BE2C (cell line): ENCODE measurements around the gene PRKCB.

Experiments used
- DNase-seq: peaks from one replicate; pipeline ENCODE4 v3.0.0-alpha.2; 2020
- H3K27me3 ChIP-seq: fragments of 250-450 bp; sonication (Bioruptor Pico); 2 replicates; pipeline ENCODE4 v1.5.1; 2020; ENCODE audit warnings: mild to moderate bottlenecking
- H3K36me3 ChIP-seq: fragments of 250-450 bp; sonication (Bioruptor Pico); 2 replicates; pipeline ENCODE4 v1.5.1; 2020; ENCODE audit warnings: mild to moderate bottlenecking
- H3K4me1 ChIP-seq: fragments of 250-450 bp; sonication (Bioruptor Pico); 2 replicates; pipeline ENCODE4 v1.5.1; 2020
- H3K4me3 ChIP-seq: 2 replicates; pipeline ENCODE4 v1.5.1; 2011; ENCODE audit warnings: low read depth, low read length
- H3K9me3 ChIP-seq: fragments of 250-450 bp; sonication (Bioruptor Pico); 2 replicates; pipeline ENCODE4 v1.5.1; 2020
- TF ChIP-seq, protein P1 (sequence below): IDR thresholded peaks from 2 replicates; pipeline ENCODE4 v1.5.1; 2012; ENCODE audit warnings: mild to moderate bottlenecking, low read depth, low read length

Gene PRKCB

DNA sequence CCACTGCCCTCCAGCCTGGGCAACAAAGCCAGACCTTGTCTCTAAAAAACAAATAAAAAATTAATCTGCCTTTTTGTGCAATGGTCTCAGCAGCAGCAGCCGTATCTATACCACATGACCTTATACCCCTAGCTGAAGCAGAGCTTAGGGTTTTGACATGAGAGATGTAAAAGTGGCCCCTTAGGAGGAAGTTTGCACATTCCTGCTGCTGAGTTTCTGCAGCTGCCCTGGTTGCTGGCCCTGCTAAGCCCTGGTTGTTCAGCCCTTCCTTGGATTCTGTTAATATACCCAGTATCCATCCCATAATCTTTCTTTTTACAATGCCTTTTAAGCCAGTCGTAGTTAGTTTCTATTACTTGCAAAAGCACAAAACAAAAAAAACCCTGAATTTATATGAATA lies 33.0 kb upstream of the PRKCB start:
- no peak overlapping the region for H3K4me3 ChIP-seq
- no peak for DNase-seq
- no peaks in the 10 kb centered on the region for H3K9me3 ChIP-seq
- TF ChIP-seq, protein P1, sequence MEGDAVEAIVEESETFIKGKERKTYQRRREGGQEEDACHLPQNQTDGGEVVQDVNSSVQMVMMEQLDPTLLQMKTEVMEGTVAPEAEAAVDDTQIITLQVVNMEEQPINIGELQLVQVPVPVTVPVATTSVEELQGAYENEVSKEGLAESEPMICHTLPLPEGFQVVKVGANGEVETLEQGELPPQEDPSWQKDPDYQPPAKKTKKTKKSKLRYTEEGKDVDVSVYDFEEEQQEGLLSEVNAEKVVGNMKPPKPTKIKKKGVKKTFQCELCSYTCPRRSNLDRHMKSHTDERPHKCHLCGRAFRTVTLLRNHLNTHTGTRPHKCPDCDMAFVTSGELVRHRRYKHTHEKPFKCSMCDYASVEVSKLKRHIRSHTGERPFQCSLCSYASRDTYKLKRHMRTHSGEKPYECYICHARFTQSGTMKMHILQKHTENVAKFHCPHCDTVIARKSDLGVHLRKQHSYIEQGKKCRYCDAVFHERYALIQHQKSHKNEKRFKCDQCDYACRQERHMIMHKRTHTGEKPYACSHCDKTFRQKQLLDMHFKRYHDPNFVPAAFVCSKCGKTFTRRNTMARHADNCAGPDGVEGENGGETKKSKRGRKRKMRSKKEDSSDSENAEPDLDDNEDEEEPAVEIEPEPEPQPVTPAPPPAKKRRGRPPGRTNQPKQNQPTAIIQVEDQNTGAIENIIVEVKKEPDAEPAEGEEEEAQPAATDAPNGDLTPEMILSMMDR = no peak
- H3K4me1 ChIP-seq = no peaks in the 10 kb centered on the region
- no peaks in the 10 kb centered on the region for H3K36me3 ChIP-seq
- peaks cover 4% of the 10 kb centered on the region for H3K27me3 ChIP-seq

DNA sequence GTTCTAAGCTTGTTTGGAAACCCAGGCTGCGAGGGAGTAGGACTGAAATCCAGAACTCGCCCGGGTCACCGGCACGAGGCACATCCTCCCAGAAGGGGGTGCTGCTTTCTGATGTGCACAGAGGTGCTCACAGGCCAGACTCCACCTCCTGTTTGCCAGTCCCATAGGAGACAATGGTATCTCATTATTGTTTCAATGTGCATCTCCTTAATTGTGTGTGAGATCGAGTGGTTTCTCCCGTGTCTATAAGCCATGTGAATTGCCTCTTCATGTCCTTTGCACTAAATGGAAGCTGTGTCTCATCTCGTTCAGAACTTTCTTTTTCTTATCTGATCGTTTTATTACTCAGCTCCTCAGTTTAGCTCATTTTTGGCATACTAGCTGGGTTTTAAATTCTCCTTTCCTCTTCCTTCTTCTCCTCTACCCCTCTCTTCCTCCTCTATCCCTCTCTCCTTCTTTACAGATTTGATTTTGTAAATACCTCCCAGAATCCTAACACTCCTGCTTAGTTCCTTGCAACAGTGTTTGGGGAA lies 32.1 kb upstream of the PRKCB start:
- Histone ChIP-seq H3K4me1 (no peaks in the 10 kb centered on the region), H3K36me3 (no peaks in the 10 kb centered on the region), H3K27me3 (peaks cover 4% of the 10 kb centered on the region), H3K9me3 (no peaks in the 10 kb centered on the region), H3K4me3 (no peak overlapping the region)
- peak; percentile 58 for DNase-seq
- TF ChIP-seq, protein P1 = peak; percentile 61

DNA sequence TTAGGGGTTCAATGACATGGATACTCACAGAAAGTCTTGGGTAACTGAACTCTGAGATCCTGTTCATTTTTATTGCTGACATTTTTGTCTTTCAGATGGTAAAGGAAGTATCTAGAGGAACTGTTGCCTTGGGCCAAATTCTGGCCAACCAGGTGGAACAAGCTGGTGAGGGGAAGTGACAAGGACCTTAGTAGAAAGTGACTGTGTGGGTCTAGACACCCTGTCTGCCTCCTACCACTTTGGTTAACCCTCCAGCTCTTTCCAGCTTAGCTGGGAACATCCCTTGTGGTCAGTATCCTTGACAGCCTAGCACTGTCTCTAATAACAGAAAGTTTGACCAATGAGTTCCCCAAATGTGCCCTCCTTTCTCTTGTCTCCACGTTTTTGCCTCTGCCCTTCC lies 28.8 kb upstream of the PRKCB start:
- Histone ChIP-seq H3K27me3 (peaks cover 4% of the 10 kb centered on the region), H3K9me3 (no peaks in the 10 kb centered on the region), H3K36me3 (no peaks in the 10 kb centered on the region), H3K4me1 (no peaks in the 10 kb centered on the region), H3K4me3 (no peak overlapping the region)
- TF ChIP-seq, protein P1 = no peak
- no peak for DNase-seq

DNA sequence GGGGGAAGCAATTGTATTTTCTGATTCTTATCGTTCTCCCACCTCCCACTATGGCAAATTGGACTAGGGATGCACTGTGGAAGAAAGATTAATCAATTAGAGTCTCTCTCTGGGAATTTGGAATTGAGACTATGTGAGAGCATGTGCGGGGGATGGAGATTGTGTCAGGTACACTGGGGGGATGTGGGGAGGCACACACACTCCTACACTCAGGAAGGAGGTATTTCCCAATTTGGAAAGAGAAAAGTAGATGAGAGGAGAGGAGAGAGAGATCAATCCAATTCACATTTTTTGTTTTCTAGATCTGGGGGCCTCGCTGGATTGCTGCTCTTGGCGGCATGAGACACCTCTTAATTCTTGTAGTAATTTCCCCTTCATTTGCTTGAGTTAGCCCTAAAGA lies 14.3 kb upstream of the PRKCB start:
- Histone ChIP-seq H3K36me3 (no peaks in the 10 kb centered on the region), H3K9me3 (no peaks in the 10 kb centered on the region), H3K27me3 (no peaks in the 10 kb centered on the region; the same call in 1 of the 2 replicates), H3K4me3 (no peak overlapping the region), H3K4me1 (no peaks in the 10 kb centered on the region)
- TF ChIP-seq, protein P1 = no peak
- no peak for DNase-seq

DNA sequence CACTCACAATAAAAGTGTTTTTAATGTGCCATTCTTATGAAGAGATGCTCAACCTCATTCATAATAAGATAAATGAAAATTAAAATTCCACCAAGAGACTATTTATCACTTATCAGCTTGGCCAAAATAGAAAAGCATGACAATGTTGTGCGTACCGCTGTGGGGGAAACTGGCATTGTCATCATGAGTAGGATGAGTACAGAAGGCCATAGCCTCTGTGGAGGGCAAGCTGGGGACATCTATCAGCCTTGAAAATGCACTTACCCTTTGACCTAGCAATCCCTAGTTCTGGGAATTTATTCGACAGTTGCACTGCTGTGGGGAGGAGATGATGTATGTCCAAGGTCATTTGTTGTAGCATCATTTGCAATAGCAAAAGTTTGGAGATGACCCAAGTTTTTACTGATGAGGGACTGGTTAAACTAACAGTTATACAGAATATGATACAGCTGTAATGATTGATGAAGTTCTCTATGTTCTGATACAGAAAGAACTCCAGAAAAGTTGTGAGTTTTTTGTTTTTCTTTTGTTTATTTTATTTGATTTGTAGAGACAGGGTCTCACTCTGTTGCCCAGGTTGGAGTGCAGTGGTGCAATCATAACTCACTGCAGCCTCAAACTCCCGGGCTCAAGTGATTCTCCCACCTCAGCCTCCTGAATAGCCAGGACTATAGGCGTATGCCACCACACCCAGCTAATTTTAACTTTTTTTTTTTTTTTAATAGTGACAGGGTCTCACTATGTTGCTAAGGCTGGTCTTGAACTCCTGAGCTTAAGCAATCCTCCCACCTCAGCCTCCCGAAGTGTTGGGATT lies 13.7 kb upstream of the PRKCB start:
- Histone ChIP-seq H3K4me3 (no peak overlapping the region), H3K4me1 (no peaks in the 10 kb centered on the region), H3K36me3 (no peaks in the 10 kb centered on the region), H3K9me3 (no peaks in the 10 kb centered on the region), H3K27me3 (no peaks in the 10 kb centered on the region)
- DNase-seq = no peak
- TF ChIP-seq, protein P1 = no peak
